ENCODE results near the gene ABCC9.

GRCh38 chr12:21751517-21751916 lies 189.7 kb downstream of the ABCC9 start:
- TF ChIP-seq POLR2AphosphoS5 (IDR thresholded peaks at IDR 0.05; ENCODE audit: insufficient read depth in 1 of 2, low read depth in 1 of 2), result peak in 1 of 2 donors; percentile 41
- TF ChIP-seq CTCF (IDR thresholded peaks at IDR 0.05), result no peak
